H1 (cell line): ENCODE measurements around the gene CCBE1. TPM values are rescaled to one million over a fixed set of nuclear protein-coding genes. Genes with fewer than 3 reads are reported as not detected.

Experiments used
- BRCA1 ChIP-seq: IDR thresholded peaks from 2 replicates; pipeline ENCODE4 v1.6.1; 2012; ENCODE audit warnings: low read depth, low read length, improper control_type of control experiment
- HDAC2 ChIP-seq, 2 experiments: fragments of 300-600 bp in 1 of 2; sonication (generic) in 1 of 2; IDR thresholded peaks; 2 replicates each; pipeline ENCODE4 v1.6.1; 2011 to 2012; ENCODE audit warnings: low read depth in 2 of 2, low read length in 2 of 2, mild to moderate bottlenecking in 2 of 2, moderate library complexity in 2 of 2, borderline replicate concordance in 1 of 2, inconsistent platforms in 1 of 2
- POLR2A ChIP-seq, 2 experiments: IDR thresholded peaks; 1 replicate in 1 of 2; 2 replicates in 1 of 2; pipeline ENCODE4 v1.6.1; 2011; ENCODE audit warnings: low read depth in 2 of 2, low read length in 2 of 2, mild to moderate bottlenecking in 2 of 2; ENCODE audit errors: control extremely low read depth in 1 of 2
- RBBP5 ChIP-seq: IDR thresholded peaks from 2 replicates; pipeline ENCODE4 v1.7.1; 2012; ENCODE audit warnings: low read depth, mild to moderate bottlenecking, inconsistent platforms, low read length, moderate library complexity, borderline replicate concordance
- RXRA ChIP-seq: IDR thresholded peaks from 2 replicates; pipeline ENCODE4 v1.6.1; 2011; ENCODE audit warnings: low read depth, mild to moderate bottlenecking, low read length, moderate library complexity; ENCODE audit not compliant: insufficient read depth
- SP2 ChIP-seq: IDR thresholded peaks from 2 replicates; pipeline ENCODE4 v1.6.1; 2012; ENCODE audit warnings: mild to moderate bottlenecking, low read length, inconsistent platforms
- TCF12 ChIP-seq: IDR thresholded peaks from 2 replicates; pipeline ENCODE4 v1.6.1; 2011; ENCODE audit warnings: low read depth, mild to moderate bottlenecking, low read length
- polyA plus RNA-seq, 7 experiments: library from polyadenylated mRNA; depleted of rRNA in 3 of 7; stranded (reverse) in 5 of 7; unstranded in 2 of 7; fragments of >200 nt in 5 of 7; fragments of 200-250 nt in 2 of 7; gene quantifications; 1 replicate in 5 of 7; 2 replicates in 1 of 7; 4 replicates in 1 of 7; pipeline versions ENCODE4 v1.2.1 to v1.2.3, GENCODE V29; 2011 to 2013; ENCODE audit warnings: missing spikeins in 2 of 7, mixed read lengths in 2 of 7
- total RNA-seq: library from RNA; stranded (reverse); fragmentation: NEBNext Ultra II Directional; extraction: Animal tissue kit (Norgen Biotek cat#: 25700); gene quantifications from 2 replicates; pipeline ENCODE4 v1.2.1, GENCODE V29; 2021

CCBE1 gene
- total and polyA plus RNA-seq, 2 of the 8 experiments (the other 6 are each of a cell fraction or from before 2014, with no cell fraction given): 2.1 to 2.6 TPM

DNA sequence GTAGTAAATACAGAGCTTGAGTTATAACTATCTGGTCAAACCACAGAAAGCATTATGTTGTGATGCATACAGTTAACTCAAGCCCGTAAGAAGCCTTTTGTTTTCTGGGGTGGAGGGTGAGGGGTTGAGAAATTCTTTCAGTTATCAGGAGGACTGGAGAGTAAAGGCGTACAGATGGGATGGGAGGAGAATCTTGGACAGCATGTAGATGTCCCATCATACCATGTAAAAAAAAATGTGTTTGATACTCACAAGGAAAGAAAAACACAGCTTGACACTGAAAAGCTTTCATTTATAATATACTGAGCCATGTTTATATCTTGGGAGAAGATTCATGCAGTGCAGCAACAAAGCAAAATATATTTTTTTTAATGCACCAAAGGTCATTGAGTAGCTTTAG is 12.4 kb downstream of the CCBE1 start (continued):
- TF ChIP-seq POLR2A (IDR thresholded peaks at IDR 0.05; ENCODE audit: control extremely low read depth in 1 of 2, low read depth in 2 of 2, low read length in 2 of 2): no peak
- TF ChIP-seq SP2: no peak
- TF ChIP-seq RBBP5: no peak
- no peak for TF ChIP-seq BRCA1
- TF ChIP-seq TCF12: no peak
- TF ChIP-seq RXRA: no peak
- TF ChIP-seq HDAC2 (IDR thresholded peaks at IDR 0.05; ENCODE audit: borderline replicate concordance in 1 of 2, low read depth in 2 of 2, low read length in 2 of 2): no peak
